GM23338 (cell line): Measurements from ENCODE around the gene TP53BP2. TPM values are rescaled to one million over a fixed set of nuclear protein-coding genes. Genes with fewer than 3 reads are reported as not detected.

ENCODE experiments used
- ATAC-seq: fragments of 200-7000 bp; cut with Tn5 transposase; 3 replicates; pipeline ENCODE4 v1.9.1; 2020
- DNase-seq: peaks from one replicate; pipeline ENCODE4 v3.0.0-alpha.2; 2015; ENCODE audit warnings: low spot score
- H2AFZ ChIP-seq: fragments of 200-600 bp; sonication (generic); 2 replicates; pipeline ENCODE4 v1.8.0; 2016; ENCODE audit warnings: antibody characterized with exemption, mild to moderate bottlenecking, moderate library complexity
- H3F3A ChIP-seq: fragments of 200-600 bp; sonication (generic); replicated peaks from 2 replicates; pipeline ENCODE4 v1.8.0; 2017; ENCODE audit warnings: antibody characterized with exemption, mixed run types, low read depth
- H3K27ac ChIP-seq: fragments of 200-600 bp; sonication (generic); 2 replicates; pipeline ENCODE4 v1.6.1; 2016; ENCODE audit warnings: low read depth
- H3K27me3 ChIP-seq: fragments of 200-600 bp; sonication (generic); 2 replicates; pipeline ENCODE4 v1.8.0; 2016; ENCODE audit warnings: mild to moderate bottlenecking, mixed run types, moderate library complexity; ENCODE audit not compliant: insufficient read depth
- H3K36me3 ChIP-seq: fragments of 200-600 bp; sonication (generic); 2 replicates; pipeline ENCODE4 v1.8.0; 2016; ENCODE audit warnings: mild to moderate bottlenecking; ENCODE audit not compliant: insufficient read depth
- H3K4me1 ChIP-seq: fragments of 200-600 bp; sonication (generic); 2 replicates; pipeline ENCODE4 v1.8.0; 2016; ENCODE audit warnings: mild to moderate bottlenecking, moderate library complexity; ENCODE audit not compliant: insufficient read depth
- H3K4me2 ChIP-seq: fragments of 200-600 bp; sonication (generic); 2 replicates; pipeline ENCODE4 v1.7.1; 2017; ENCODE audit warnings: mixed run types
- H3K4me3 ChIP-seq: fragments of 200-600 bp; sonication (generic); 2 replicates; pipeline ENCODE4 v1.6.1; 2016; ENCODE audit warnings: mixed run types
- H3K79me2 ChIP-seq: fragments of 200-600 bp; sonication (generic); replicated peaks from 2 replicates; pipeline ENCODE4 v1.8.0; 2017; ENCODE audit warnings: mild to moderate bottlenecking; ENCODE audit not compliant: insufficient read depth
- H3K9me2 ChIP-seq: fragments of 200-600 bp; sonication (generic); 2 replicates; pipeline ENCODE4 v1.8.0; 2017; ENCODE audit not compliant: insufficient read depth
- H4K20me1 ChIP-seq: fragments of 200-600 bp; sonication (generic); replicated peaks from 2 replicates; pipeline ENCODE4 v1.8.0; 2017; ENCODE audit warnings: mild to moderate bottlenecking; ENCODE audit not compliant: insufficient read depth
- H3K27ac Mint-ChIP-seq: 2 replicates; pipeline ENCODE4 v1.8.0; 2020; ENCODE audit warnings: inconsistent platforms, mild to moderate bottlenecking, moderate library complexity, mixed read lengths
- H3K27me3 Mint-ChIP-seq: 3 replicates; pipeline ENCODE4 v1.8.0; 2022; ENCODE audit warnings: low read depth, mild to moderate bottlenecking, moderate library complexity, mixed read lengths, inconsistent platforms; ENCODE audit not compliant: insufficient read depth, poor library complexity
- H3K36me3 Mint-ChIP-seq: 3 replicates; pipeline ENCODE4 v1.8.0; 2021; ENCODE audit warnings: low read depth, mild to moderate bottlenecking, inconsistent platforms, moderate library complexity, mixed read lengths
- H3K4me1 Mint-ChIP-seq: 3 replicates; pipeline ENCODE4 v1.8.0; 2020; ENCODE audit warnings: mild to moderate bottlenecking, inconsistent platforms, mixed read lengths
- H3K4me3 Mint-ChIP-seq: 3 replicates; pipeline ENCODE4 v1.8.0; 2021; ENCODE audit warnings: moderate library complexity, mild to moderate bottlenecking, inconsistent platforms, mixed read lengths
- H3K9me3 Mint-ChIP-seq: 3 replicates; pipeline ENCODE4 v1.8.0; 2020; ENCODE audit warnings: moderate library complexity, mild to moderate bottlenecking, inconsistent platforms, mixed read lengths
- CREB1 ChIP-seq: fragments of 250-450 bp; sonication (Bioruptor Pico); IDR thresholded peaks from 2 replicates; pipeline ENCODE4 v1.5.0; 2020; ENCODE audit warnings: low read depth, mild to moderate bottlenecking, moderate library complexity
- CTCF ChIP-seq, 2 experiments: fragments of 200-600 bp in 1 of 2; sonication (generic) in 1 of 2; conservative IDR thresholded peaks; 2 replicates each; pipeline versions ENCODE4 v1.5.1 to v1.6.1; 2016 to 2017; ENCODE audit warnings: antibody characterized with exemption in 2 of 2, low read depth in 2 of 2, mild to moderate bottlenecking in 2 of 2, moderate library complexity in 1 of 2
- ETS1 ChIP-seq: IDR thresholded peaks from 2 replicates; pipeline ENCODE4 v1.6.1; 2016; ENCODE audit warnings: antibody characterized with exemption
- EZH2 ChIP-seq: fragments of 200-600 bp; sonication (generic); IDR thresholded peaks from one replicate; pipeline ENCODE4 v1.8.0; 2017; ENCODE audit warnings: antibody characterized with exemption, mild to moderate bottlenecking, low read depth; ENCODE audit not compliant: unreplicated experiment
- EZH2phosphoT487 ChIP-seq: fragments of 200-600 bp; sonication (generic); IDR thresholded peaks from one replicate; pipeline ENCODE4 v1.8.1; 2018; ENCODE audit warnings: antibody characterized with exemption; ENCODE audit not compliant: unreplicated experiment
- JUNB ChIP-seq: IDR thresholded peaks from one replicate; pipeline ENCODE4 v1.6.1; 2016; ENCODE audit warnings: antibody characterized with exemption; ENCODE audit not compliant: unreplicated experiment
- NANOG ChIP-seq: IDR thresholded peaks from 2 replicates; pipeline ENCODE4 v1.6.1; 2016; ENCODE audit warnings: antibody characterized with exemption, borderline replicate concordance
- POLR2AphosphoS5 ChIP-seq: IDR thresholded peaks from 2 replicates; pipeline ENCODE4 v1.6.1; 2016; ENCODE audit warnings: antibody characterized with exemption, low read depth
- REST ChIP-seq: IDR thresholded peaks from one replicate; pipeline ENCODE4 v1.6.1; 2018; ENCODE audit warnings: antibody characterized with exemption; ENCODE audit not compliant: unreplicated experiment
- STAT1 ChIP-seq: IDR thresholded peaks from one replicate; pipeline ENCODE4 v1.6.1; 2016; ENCODE audit warnings: antibody characterized with exemption; ENCODE audit not compliant: unreplicated experiment
- ZNF114 ChIP-seq: fragments of 250-450 bp; sonication (Bioruptor Pico); IDR thresholded peaks from 2 replicates; pipeline ENCODE4 v1.5.0; 2020; ENCODE audit warnings: mild to moderate bottlenecking, moderate library complexity
- ZNF331 ChIP-seq: fragments of 250-450 bp; sonication (Bioruptor Pico); IDR thresholded peaks from 2 replicates; pipeline ENCODE4 v1.5.0; 2020; ENCODE audit warnings: low read depth, mild to moderate bottlenecking, moderate library complexity
- ZNF462 ChIP-seq: fragments of 250-450 bp; sonication (Bioruptor Pico); IDR thresholded peaks from 2 replicates; pipeline ENCODE4 v1.5.0; 2020; ENCODE audit warnings: mild to moderate bottlenecking, moderate library complexity
- polyA plus RNA-seq: library from polyadenylated mRNA; unstranded; fragments of >200 nt; fragmentation: Nextera tagmentation; extraction: Ambion mirVana; gene quantifications from 2 replicates; pipeline ENCODE4 v1.2.1, GENCODE V29; 2016
- total RNA-seq: library from RNA; depleted of rRNA; stranded (reverse); fragments of >200 nt; shearing (Covaris generic); gene quantifications from 2 replicates; pipeline ENCODE4 v1.2.3, GENCODE V29; 2014

TP53BP2 gene
- total and polyA plus RNA-seq, 2 experiments from 2014 or later: 10.1 to 32.9 TPM

- DNase-seq: no peak
- Mint-ChIP-seq H3K27ac (no peak overlapping the region), H3K36me3 (peaks cover 51% of the 10 kb centered on the region), H3K9me3 (no peaks in the 10 kb centered on the region), H3K4me1 (no peaks in the 10 kb centered on the region), H3K27me3 (no peaks in the 10 kb centered on the region), H3K4me3 (no peak overlapping the region)
- H3K27me3 ChIP-seq: no peaks in the 10 kb centered on the region
- no peaks in the 10 kb centered on the region for H3F3A ChIP-seq
- no peaks in the 10 kb centered on the region for H3K9me2 ChIP-seq
- no peak for ATAC-seq
- no peak for TF ChIP-seq STAT1
- TF ChIP-seq ZNF462 (CRISPR knock-in tag): no peak
- no peak for TF ChIP-seq REST
- TF ChIP-seq NANOG: no peak
- no peak for TF ChIP-seq EZH2phosphoT487
- no peak for TF ChIP-seq JUNB
- no peak for TF ChIP-seq CTCF (conservative IDR thresholded peaks at IDR 0.05; ENCODE audit: low read depth in 2 of 2)
- TF ChIP-seq ETS1: no peak
- no peak for TF ChIP-seq EZH2
- TF ChIP-seq CREB1: no peak
- no peak for TF ChIP-seq ZNF331
- TF ChIP-seq ZNF114: no peak
- TF ChIP-seq POLR2AphosphoS5: no peak
- H3K4me2 ChIP-seq: no peak overlapping the region
- peaks cover 12% of the 10 kb centered on the region for H4K20me1 ChIP-seq
- H3K36me3 ChIP-seq: peaks cover 5% of the 10 kb centered on the region
- no peak overlapping the region for H3K27ac ChIP-seq
- H2AFZ ChIP-seq: no peak overlapping the region
- H3K79me2 ChIP-seq: peaks cover 36% of the 10 kb centered on the region
- H3K4me3 ChIP-seq: no peak overlapping the region
- no peaks in the 10 kb centered on the region for H3K4me1 ChIP-seq
Measured at GRCh38 chr1:223813645-223814044, 32.1 kb downstream of the TP53BP2 start.
